SK-N-SH (cell line): ENCODE results near the gene CNGA2. TPM values are rescaled to one million over a fixed set of nuclear protein-coding genes. Genes with fewer than 3 reads are reported as not detected.

Experiments
- CTCF ChIA-PET: fragments of 300-600, 350-600 bp; formaldehyde crosslinking; extraction: SDS; loops from one replicate; lab custom pipeline; 2021; lab: Yijun Ruan, JAX
- POLR2A ChIA-PET: fragments of 350-600 bp; sonication (Branson Sonifier 250); formaldehyde crosslinking; extraction: SDS; loops from one replicate; lab custom pipeline; 2020; ENCODE audit warnings: antibody characterized with exemption, inconsistent platforms; lab: Yijun Ruan, JAX
- DNase-seq: peaks from one replicate; pipeline ENCODE4 v3.0.0; 2012
- H2AFZ ChIP-seq: fragments of 200-600 bp; sonication (generic); 2 replicates; pipeline ENCODE4 v1.8.1; 2016; ENCODE audit warnings: antibody characterized with exemption, mild to moderate bottlenecking, low read depth
- H3F3A ChIP-seq: fragments of 200-600 bp; sonication (generic); replicated peaks from 2 replicates; pipeline ENCODE3; 2016; ENCODE audit warnings: antibody characterized with exemption, mild to moderate bottlenecking; ENCODE audit not compliant: insufficient read depth
- H3K27ac ChIP-seq, 2 experiments: fragments of 200-500 bp in 1 of 2; fragments of 200-600 bp in 1 of 2; sonication (Bioruptor generic) in 1 of 2; sonication (generic), shearing (Covaris generic) in 1 of 2; 2 replicates each; pipeline versions ENCODE4 v1.5.1 to v1.6.1; 2014 to 2016; ENCODE audit warnings: low read depth in 2 of 2, inconsistent platforms in 1 of 2, low read length in 1 of 2, mild to moderate bottlenecking in 1 of 2, mixed read lengths in 1 of 2
- H3K27me3 ChIP-seq: fragments of 200-600 bp; sonication (generic), shearing (Covaris generic); 2 replicates; pipeline ENCODE4 v1.6.1; 2016; ENCODE audit warnings: mixed run types; ENCODE audit not compliant: insufficient read depth
- H3K36me3 ChIP-seq, 2 experiments: fragments of 200-500 bp in 1 of 2; fragments of 200-600 bp in 1 of 2; sonication (Bioruptor generic) in 1 of 2; sonication (generic) in 1 of 2; replicated peaks in 1 of 2; 2 replicates each; pipeline versions ENCODE3 to v1.5.1; 2014 to 2016; ENCODE audit warnings: low read length in 1 of 2, mild to moderate bottlenecking in 1 of 2; ENCODE audit not compliant: insufficient read depth in 2 of 2, control insufficient read depth in 1 of 2
- H3K4me1 ChIP-seq, 2 experiments: fragments of 200-500 bp in 1 of 2; fragments of 200-600 bp in 1 of 2; sonication (Bioruptor generic) in 1 of 2; sonication (generic), shearing (Covaris generic) in 1 of 2; 2 replicates each; pipeline versions ENCODE4 v1.5.1 to v1.6.1; 2014 to 2016; ENCODE audit warnings: low read depth in 1 of 2, low read length in 1 of 2, mixed run types in 1 of 2; ENCODE audit not compliant: insufficient read depth in 2 of 2, control insufficient read depth in 1 of 2
- H3K4me2 ChIP-seq: fragments of 200-600 bp; sonication (generic), shearing (Covaris generic); 2 replicates; pipeline ENCODE4 v1.6.1; 2017; ENCODE audit warnings: mixed run types
- H3K4me3 ChIP-seq, 2 experiments: fragments of 200-500 bp in 1 of 2; fragments of 200-600 bp in 1 of 2; sonication (Bioruptor generic) in 1 of 2; sonication (generic), shearing (Covaris generic) in 1 of 2; 2 replicates each; pipeline versions ENCODE4 v1.5.1 to v1.8.1; 2014 to 2016; ENCODE audit warnings: low read depth in 2 of 2, inconsistent platforms in 1 of 2, low read length in 1 of 2, mild to moderate bottlenecking in 1 of 2, mixed read lengths in 1 of 2, moderate library complexity in 1 of 2
- H3K79me2 ChIP-seq: fragments of 200-600 bp; sonication (generic); 2 replicates; pipeline ENCODE4 v1.8.1; 2017; ENCODE audit warnings: mild to moderate bottlenecking; ENCODE audit not compliant: insufficient read depth
- H3K9ac ChIP-seq: fragments of 200-600 bp; sonication (generic); 2 replicates; pipeline ENCODE4 v1.6.1; 2017; ENCODE audit warnings: mixed run types
- H3K9me2 ChIP-seq: fragments of 200-600 bp; sonication (generic); 2 replicates; pipeline ENCODE4 v1.6.1; 2017; ENCODE audit warnings: mixed run types
- H3K9me3 ChIP-seq: fragments of 200-600 bp; sonication (generic); 2 replicates; pipeline ENCODE4 v1.6.1; 2017; ENCODE audit warnings: mixed run types, mild to moderate bottlenecking, moderate library complexity
- H4K20me1 ChIP-seq: fragments of 200-600 bp; sonication (generic); 2 replicates; pipeline ENCODE4 v1.6.1; 2017; ENCODE audit warnings: mild to moderate bottlenecking, mixed run types; ENCODE audit not compliant: insufficient read depth
- CHD2 ChIP-seq: fragments of 150-350 bp; IDR thresholded peaks from 2 replicates; pipeline ENCODE4 v1.6.1; 2018; ENCODE audit warnings: low read length; ENCODE audit not compliant: partially characterized antibody
- FOSL2 ChIP-seq: IDR thresholded peaks from 2 replicates; pipeline ENCODE4 v1.4.0; 2012; ENCODE audit warnings: low read depth, mild to moderate bottlenecking, moderate library complexity, borderline replicate concordance
- FOXJ3 ChIP-seq: sonication (generic); formaldehyde crosslinking; IDR thresholded peaks from 2 replicates; pipeline ENCODE4 v1.5.1; 2020; ENCODE audit warnings: mild to moderate bottlenecking, missing genetic modification reagents
- GABPA ChIP-seq: IDR thresholded peaks from 2 replicates; pipeline ENCODE4 v1.4.0; 2012; ENCODE audit warnings: low read depth, mild to moderate bottlenecking
- GATA2 ChIP-seq: sonication (generic); formaldehyde crosslinking; IDR thresholded peaks from 2 replicates; pipeline ENCODE4 v1.5.0; 2020; ENCODE audit warnings: mild to moderate bottlenecking, missing genetic modification reagents
- IRF3 ChIP-seq: fragments of 150-350 bp; IDR thresholded peaks from 2 replicates; pipeline ENCODE4 v1.6.1; 2016; ENCODE audit warnings: mild to moderate bottlenecking, low read depth, low read length
- MEF2A ChIP-seq: IDR thresholded peaks from 2 replicates; pipeline ENCODE4 v1.4.0; 2012; ENCODE audit warnings: low read depth, borderline replicate concordance
- MXI1 ChIP-seq: IDR thresholded peaks from 2 replicates; pipeline ENCODE4 v1.6.1; 2012; ENCODE audit warnings: mild to moderate bottlenecking, low read depth, low read length, improper control_type of control experiment
- NRF1 ChIP-seq: IDR thresholded peaks from 2 replicates; pipeline ENCODE4 v1.6.1; 2012; ENCODE audit warnings: low read depth, mild to moderate bottlenecking, low read length
- PBX3 ChIP-seq: IDR thresholded peaks from 2 replicates; pipeline ENCODE4; 2012
- RCOR1 ChIP-seq: fragments of 150-350 bp; IDR thresholded peaks from 2 replicates; pipeline ENCODE4 v1.6.1; 2017; ENCODE audit warnings: antibody characterized with exemption, low read length
- RFX5 ChIP-seq: IDR thresholded peaks from 2 replicates; pipeline ENCODE4 v1.6.1; 2012; ENCODE audit warnings: mild to moderate bottlenecking, improper control_type of control experiment, low read length
- SMC3 ChIP-seq: IDR thresholded peaks from 2 replicates; pipeline ENCODE4 v1.6.1; 2012; ENCODE audit warnings: low read depth, low read length, improper control_type of control experiment
- USF2 ChIP-seq: fragments of 150-350 bp; IDR thresholded peaks from 2 replicates; pipeline ENCODE4 v1.6.1; 2017; ENCODE audit warnings: antibody characterized with exemption, low read length, low read depth, borderline replicate concordance
- YY1 ChIP-seq: IDR thresholded peaks from 2 replicates; pipeline ENCODE4 v1.4.0; 2012; ENCODE audit warnings: low read depth, mild to moderate bottlenecking
- WGBS: methylation state at CpG from one replicate; pipeline ENCODE4 v1.1.6; 2017; ENCODE audit warnings: low lambda C conversion rate; 5-methylcytosine and 5-hydroxymethylcytosine counted together
- polyA plus RNA-seq, 3 experiments: library from polyadenylated mRNA; depleted of rRNA; stranded (reverse); fragments of >200 nt; gene quantifications; 2 replicates each; pipeline ENCODE4 v1.2.3, GENCODE V29; 2012
- TF ChIP-seq, protein P1 (sequence below): fragments of 200-600 bp; sonication (generic); IDR thresholded peaks from 2 replicates; pipeline ENCODE4 v1.6.1; 2017; ENCODE audit warnings: antibody characterized with exemption, mild to moderate bottlenecking, moderate library complexity

The CNGA2 gene
- polyA plus RNA-seq (2012; rRNA removed): not detected in 2 replicates
- not detected in 2 replicates for polyA plus RNA-seq (2012; cell fraction: cytosol; rRNA removed)
- polyA plus RNA-seq (2012; cell fraction: nucleus; rRNA removed): not detected in 2 replicates

GRCh38 chrX:151734446-151734845 lies at the start of gene CNGA2:
CNGA2 (plus strand) TSS chrX:151734746; CDS start chrX:151738484, 3,738 bp downstream.
- no peaks in the 10 kb centered on the region for H3K36me3 ChIP-seq
- H3K4me2 ChIP-seq: no peak within 1 kb of the TSS
- no peaks in the 10 kb centered on the region for H4K20me1 ChIP-seq
- H3F3A ChIP-seq: no peaks in the 10 kb centered on the region
- ChIA-PET CTCF (no interaction called here), POLR2A (no interaction called here)
- no peaks in the 10 kb centered on the region for H3K9me2 ChIP-seq
- no peak within 1 kb of the TSS for H3K27ac ChIP-seq
- H2AFZ ChIP-seq: no peak within 1 kb of the TSS
- WGBS: 0% methylated on average over 4 of the region's 4 CpGs
- no peak for DNase-seq
- H3K79me2 ChIP-seq: no peaks in the 10 kb centered on the region
- peaks cover 33% of the 10 kb centered on the region for H3K27me3 ChIP-seq
- no peak within 1 kb of the TSS for H3K4me3 ChIP-seq
- H3K4me1 ChIP-seq: no peaks in the 10 kb centered on the region
- no peak within 1 kb of the TSS for H3K9ac ChIP-seq
- TF ChIP-seq NRF1 (no peak), PBX3 (no peak), MXI1 (no peak), USF2 (no peak), RFX5 (no peak), IRF3 (no peak), MEF2A (no peak), GATA2 (CRISPR knock-in tag) (no peak), SMC3 (no peak), CHD2 (no peak), FOXJ3 (no peak)
- TF ChIP-seq, protein P1, sequence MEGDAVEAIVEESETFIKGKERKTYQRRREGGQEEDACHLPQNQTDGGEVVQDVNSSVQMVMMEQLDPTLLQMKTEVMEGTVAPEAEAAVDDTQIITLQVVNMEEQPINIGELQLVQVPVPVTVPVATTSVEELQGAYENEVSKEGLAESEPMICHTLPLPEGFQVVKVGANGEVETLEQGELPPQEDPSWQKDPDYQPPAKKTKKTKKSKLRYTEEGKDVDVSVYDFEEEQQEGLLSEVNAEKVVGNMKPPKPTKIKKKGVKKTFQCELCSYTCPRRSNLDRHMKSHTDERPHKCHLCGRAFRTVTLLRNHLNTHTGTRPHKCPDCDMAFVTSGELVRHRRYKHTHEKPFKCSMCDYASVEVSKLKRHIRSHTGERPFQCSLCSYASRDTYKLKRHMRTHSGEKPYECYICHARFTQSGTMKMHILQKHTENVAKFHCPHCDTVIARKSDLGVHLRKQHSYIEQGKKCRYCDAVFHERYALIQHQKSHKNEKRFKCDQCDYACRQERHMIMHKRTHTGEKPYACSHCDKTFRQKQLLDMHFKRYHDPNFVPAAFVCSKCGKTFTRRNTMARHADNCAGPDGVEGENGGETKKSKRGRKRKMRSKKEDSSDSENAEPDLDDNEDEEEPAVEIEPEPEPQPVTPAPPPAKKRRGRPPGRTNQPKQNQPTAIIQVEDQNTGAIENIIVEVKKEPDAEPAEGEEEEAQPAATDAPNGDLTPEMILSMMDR: no peak
- H3K9me3 ChIP-seq: no peaks in the 10 kb centered on the region

GRCh38 chrX:151687635-151688034 lies 46.9 kb upstream of the CNGA2 start:
- Histone ChIP-seq H3K9ac (no peak overlapping the region), H3K27me3 (peaks cover 6% of the 10 kb centered on the region; the same call in 1 of the 2 replicates), H3K79me2 (no peaks in the 10 kb centered on the region), H4K20me1 (no peaks in the 10 kb centered on the region), H3K9me3 (no peaks in the 10 kb centered on the region), H3F3A (no peaks in the 10 kb centered on the region), H3K27ac (no peak overlapping the region), H3K4me2 (no peak overlapping the region), H3K4me1 (no peaks in the 10 kb centered on the region), H3K4me3 (no peak overlapping the region), H2AFZ (no peak overlapping the region), H3K36me3 (no peaks in the 10 kb centered on the region), H3K9me2 (no peaks in the 10 kb centered on the region)
- DNase-seq: no peak
- ChIA-PET POLR2A (no interaction called here), CTCF (no interaction called here)
- no peak for TF ChIP-seq GATA2 (CRISPR knock-in tag)
- TF ChIP-seq FOSL2: no peak
- no peak for TF ChIP-seq RCOR1
- TF ChIP-seq NRF1: no peak
- TF ChIP-seq YY1: no peak
- TF ChIP-seq CHD2: no peak
- no peak for TF ChIP-seq GABPA
